HL-60/S4 treated with retinoic acid at 250 ng/mL for 4 days and 3 days (cell line): ENCODE data around the gene TTLL11.

Experiments
- in situ Hi-C: fragments of 300-500 bp; cut with MboI; formaldehyde crosslinking; loops from 2 replicates; pipeline ENCODE4 v1.7.0; 2022; ENCODE audit warnings: low sequenced_read_pairs

Gene TTLL11, protein sequence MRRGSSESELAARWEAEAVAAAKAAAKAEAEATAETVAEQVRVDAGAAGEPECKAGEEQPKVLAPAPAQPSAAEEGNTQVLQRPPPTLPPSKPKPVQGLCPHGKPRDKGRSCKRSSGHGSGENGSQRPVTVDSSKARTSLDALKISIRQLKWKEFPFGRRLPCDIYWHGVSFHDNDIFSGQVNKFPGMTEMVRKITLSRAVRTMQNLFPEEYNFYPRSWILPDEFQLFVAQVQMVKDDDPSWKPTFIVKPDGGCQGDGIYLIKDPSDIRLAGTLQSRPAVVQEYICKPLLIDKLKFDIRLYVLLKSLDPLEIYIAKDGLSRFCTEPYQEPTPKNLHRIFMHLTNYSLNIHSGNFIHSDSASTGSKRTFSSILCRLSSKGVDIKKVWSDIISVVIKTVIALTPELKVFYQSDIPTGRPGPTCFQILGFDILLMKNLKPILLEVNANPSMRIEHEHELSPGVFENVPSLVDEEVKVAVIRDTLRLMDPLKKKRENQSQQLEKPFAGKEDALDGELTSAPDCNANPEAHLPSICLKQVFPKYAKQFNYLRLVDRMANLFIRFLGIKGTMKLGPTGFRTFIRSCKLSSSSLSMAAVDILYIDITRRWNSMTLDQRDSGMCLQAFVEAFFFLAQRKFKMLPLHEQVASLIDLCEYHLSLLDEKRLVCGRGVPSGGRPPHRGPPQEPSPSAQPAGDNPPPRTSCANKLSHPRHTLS

GRCh38 chr9:122092611-122093506, at the start of gene TTLL11:
Gene TTLL11, minus strand, starts transcription at chr9:122093308. Its CDS starts 160 bp downstream, at chr9:122093148.
- in situ Hi-C loops, result no loop called here

DNA sequence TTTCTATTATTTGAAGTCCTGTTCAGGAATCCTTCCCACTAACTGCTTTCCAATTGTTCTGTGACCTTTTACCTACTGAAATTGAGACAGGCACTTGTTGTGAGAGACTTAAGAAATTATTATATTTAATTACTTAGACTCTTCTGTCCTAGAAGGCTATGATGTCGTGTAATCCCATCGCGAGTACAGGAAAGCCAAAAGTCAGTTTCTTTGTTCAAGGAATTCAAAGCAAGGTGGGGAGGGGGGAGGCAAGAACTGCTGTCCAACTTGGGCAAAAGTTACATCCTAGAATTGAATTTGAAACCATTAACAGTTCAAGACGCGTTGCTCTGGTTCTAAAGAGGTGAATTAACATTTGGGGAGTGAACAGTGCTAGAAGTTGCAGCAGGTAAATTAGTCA, 48.6 kb upstream of the TTLL11 start:
- in situ Hi-C loops, result no loop called here

GRCh38 chr9:122140368-122141193, 47.5 kb upstream of the TTLL11 start:
- in situ Hi-C loops, result no loop called here

DNA sequence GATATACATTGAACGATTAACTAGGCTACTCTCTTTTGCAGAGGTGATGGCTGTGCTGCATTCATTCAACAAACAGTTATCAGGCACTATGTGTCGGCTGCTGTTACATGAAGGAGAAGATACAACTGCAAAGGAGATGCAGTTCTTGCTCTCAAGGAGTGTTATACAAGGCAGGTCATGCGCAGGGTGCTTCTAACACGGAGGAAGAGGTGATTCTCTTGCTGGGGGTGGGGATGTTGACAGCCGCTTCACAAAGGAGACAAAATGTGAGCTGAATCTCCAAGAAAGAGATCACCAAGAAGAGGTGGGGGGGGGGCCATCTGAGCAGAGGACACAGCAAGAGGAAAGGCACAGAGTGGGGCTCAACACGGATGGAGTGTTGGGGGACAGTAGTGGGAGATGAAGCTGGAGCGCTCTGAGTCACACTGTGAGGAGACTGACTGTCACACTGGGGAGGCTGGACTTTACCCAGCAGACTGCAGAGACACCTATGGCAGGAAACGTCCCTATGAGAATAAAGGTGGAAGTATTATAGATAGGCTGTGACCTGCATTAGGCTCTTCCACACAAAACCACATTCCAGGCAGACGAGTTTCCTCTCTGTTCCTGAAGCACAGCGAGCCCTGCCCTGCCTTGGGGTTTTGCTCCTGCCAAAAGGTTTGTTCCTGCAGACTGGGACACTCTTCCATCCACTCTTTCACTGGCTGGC, 45.6 kb upstream of the TTLL11 start:
- in situ Hi-C loops, result no loop called here

DNA sequence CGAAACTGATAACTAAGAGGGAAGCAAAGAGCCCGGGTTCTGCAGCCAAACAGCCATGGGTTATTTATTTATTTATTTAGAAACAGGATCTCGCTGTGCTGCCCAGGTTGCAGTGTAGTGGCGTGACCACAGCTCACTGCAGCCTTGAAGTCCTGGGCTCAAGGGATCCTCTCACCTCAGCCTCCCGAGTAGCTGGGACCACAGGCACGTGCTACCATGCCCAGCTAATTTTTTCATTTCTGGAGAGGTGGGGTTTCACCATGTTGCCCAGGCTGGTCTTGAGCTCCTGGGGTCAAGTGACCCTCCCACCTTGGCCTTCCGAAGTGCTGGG, 42.4 kb upstream of the TTLL11 start:
- in situ Hi-C loops, result no loop called here

DNA sequence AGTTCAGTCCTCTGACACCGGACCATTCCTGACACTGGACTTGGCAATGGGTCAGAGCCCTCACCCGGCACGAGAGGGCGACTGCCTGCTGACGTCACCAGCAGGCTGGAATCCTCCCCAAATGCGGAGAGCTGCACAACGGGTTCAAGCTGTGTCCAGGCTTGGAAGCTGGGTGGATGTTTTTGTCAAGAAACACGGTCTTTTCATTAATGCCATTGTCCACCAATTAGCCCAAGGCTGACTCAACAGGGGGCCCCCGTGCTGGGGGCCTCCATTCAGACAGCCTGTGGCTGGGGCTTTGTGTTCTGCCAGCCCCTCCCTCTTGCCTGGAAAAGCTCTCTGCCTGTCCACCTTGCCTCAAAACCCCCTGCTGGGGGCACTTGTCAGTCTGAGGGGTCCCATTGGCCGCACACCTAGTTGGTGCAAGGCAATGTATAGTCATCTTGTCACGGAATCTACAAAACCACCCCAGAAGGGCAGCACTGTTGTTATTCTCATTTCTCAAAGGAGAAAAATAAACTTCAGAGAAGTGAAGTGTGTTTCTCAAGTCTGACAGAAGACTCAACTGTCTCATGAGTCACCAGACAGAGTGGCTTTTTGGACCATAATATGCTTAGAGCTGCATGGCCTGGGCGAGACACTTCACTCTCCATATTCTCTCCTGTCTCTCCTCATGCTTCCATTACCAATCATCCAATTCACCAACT, 41.9 kb upstream of the TTLL11 start:
- in situ Hi-C loops, result no loop called here

DNA sequence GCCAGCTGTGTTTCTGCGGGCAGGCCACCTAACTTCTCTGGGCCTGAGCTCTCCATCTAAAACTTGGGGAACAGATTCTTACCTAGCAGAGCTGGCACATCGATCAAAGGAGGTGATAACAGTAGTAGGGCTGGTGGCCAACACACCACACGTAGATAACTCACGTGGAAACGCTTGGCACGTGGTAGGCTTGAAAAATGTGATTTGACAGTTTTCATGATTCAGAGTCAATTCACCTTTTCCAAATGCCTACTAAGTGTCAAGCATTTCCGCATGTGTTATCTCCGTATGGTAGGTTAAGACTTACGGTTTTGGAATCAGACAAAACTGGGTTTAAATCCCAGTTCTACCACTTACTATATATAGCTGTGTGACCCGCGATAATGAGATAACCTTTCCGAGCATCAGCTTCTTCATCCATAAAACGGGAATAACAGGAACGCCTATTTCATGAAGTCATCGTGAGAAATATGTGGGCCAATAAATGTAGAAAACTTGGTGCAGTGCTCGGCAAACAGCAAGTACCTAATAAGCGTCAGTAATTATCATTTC, 41.0 kb upstream of the TTLL11 start:
- in situ Hi-C loops, result no loop called here

GRCh38 chr9:122133263-122133983, 40.3 kb upstream of the TTLL11 start:
- in situ Hi-C loops, result no loop called here

- in situ Hi-C loops, result no loop called here
Observed at GRCh38 chr9:122132539-122132938, 39.4 kb upstream of the TTLL11 start.

GRCh38 chr9:122131401-122132001, 38.4 kb upstream of the TTLL11 start:
- in situ Hi-C loops, result no loop called here

GRCh38 chr9:122130837-122131236, 37.7 kb upstream of the TTLL11 start:
- in situ Hi-C loops, result no loop called here

DNA sequence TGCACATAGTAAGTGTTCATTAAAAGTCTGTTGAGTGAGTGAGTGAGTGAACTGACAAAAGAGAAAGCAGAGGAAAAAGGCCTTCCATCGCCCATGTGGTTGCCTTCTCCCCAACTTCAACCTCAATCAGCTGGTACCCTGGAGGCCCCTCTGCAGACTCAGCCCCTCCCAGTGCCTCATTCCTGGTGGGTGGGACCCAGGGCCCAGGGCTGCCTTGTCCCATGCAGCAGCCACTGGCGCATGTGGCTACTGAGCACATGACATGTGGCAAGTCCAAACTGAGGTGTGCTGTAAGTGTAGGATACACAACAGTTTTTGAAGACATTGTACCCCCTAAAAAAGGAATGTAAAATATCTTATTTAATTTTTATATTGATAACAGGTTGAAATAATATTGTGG, 36.9 kb upstream of the TTLL11 start:
- in situ Hi-C loops, result loop anchor here (10.0 kb wide), 1 partner anchor 215 kb away; no protein-coding TSS in a partner anchor

DNA sequence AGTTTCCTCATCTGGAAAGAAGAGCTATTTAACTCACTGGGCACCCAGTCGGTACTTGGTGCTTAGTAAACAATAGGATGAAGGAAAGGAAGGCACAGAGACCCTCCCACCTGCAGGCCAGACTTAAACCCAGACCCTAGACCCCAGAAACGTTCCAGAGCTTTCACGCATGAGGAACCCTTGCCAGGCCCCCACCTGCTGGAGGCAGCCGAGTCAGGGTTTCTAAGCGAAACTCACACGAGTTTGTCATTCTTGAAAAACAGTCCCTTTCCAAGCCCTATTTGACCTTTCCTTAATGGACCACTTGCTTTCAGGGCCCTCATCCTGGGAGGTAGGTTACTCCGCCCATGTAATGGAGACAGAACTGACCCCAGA, 35.8 kb upstream of the TTLL11 start:
- in situ Hi-C loops, result loop anchor here (10.0 kb wide), 1 partner anchor 216 kb away; no protein-coding TSS in a partner anchor

- in situ Hi-C loops, result loop anchor here (10.0 kb wide), 1 partner anchor 217 kb away; no protein-coding TSS in a partner anchor
Observed at GRCh38 chr9:122128007-122128968, 35.2 kb upstream of the TTLL11 start.

DNA sequence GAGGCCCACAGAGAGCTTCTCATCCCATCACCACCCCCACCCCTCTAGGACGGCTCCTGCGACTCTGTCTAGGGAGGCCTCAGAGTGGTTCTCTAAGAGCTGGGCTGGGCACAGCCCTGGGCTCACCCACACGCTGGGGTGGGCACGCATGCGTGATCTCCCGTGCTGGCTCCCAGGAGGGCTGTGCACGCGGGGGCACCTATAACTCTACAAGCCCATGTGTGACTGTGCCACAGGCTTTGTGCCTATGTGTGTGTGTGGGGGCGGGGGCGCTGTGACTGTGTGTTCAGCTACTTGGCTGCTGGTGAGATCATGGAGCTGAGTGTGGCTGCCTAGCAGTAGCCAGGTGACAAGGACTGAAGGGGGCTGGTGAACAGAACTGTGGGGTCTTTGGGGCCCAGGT, 34.3 kb upstream of the TTLL11 start:
- in situ Hi-C loops, result loop anchor here (10.0 kb wide), 1 partner anchor 217 kb away; no protein-coding TSS in a partner anchor
